AG09319 (cell line): ENCODE measurements around the gene LBX2.

Experiments used
- DNase-seq: peaks from one replicate; pipeline ENCODE4 v3.0.0-alpha.2; 2010; ENCODE audit warnings: low read depth; ENCODE audit errors: extremely low read depth
- CTCF ChIP-seq: IDR thresholded peaks from 2 replicates; pipeline ENCODE4 v1.5.1; 2011; ENCODE audit warnings: low read depth, mild to moderate bottlenecking, inconsistent platforms, low read length, moderate library complexity

Gene LBX2

GRCh38 chr2:74499267-74499939, at the start of gene LBX2:
LBX2 (minus strand) TSS chr2:74499603; CDS start chr2:74499537, 66 bp downstream.
- no peak for TF ChIP-seq CTCF
- DNase-seq = no peak

GRCh38 chr2:74548285-74548899, 49.0 kb upstream of the LBX2 start:
- no peak for TF ChIP-seq CTCF
- DNase-seq = no peak

GRCh38 chr2:74546004-74546403, 46.6 kb upstream of the LBX2 start:
- no peak for TF ChIP-seq CTCF
- no peak for DNase-seq

- TF ChIP-seq CTCF = no peak
- DNase-seq = no peak
Measured at GRCh38 chr2:74544634-74545033, 45.2 kb upstream of the LBX2 start.

GRCh38 chr2:74542978-74543377, 43.6 kb upstream of the LBX2 start:
- no peak for TF ChIP-seq CTCF
- DNase-seq = no peak

- TF ChIP-seq CTCF = no peak
- no peak for DNase-seq
Measured at GRCh38 chr2:74540291-74540690, 40.9 kb upstream of the LBX2 start.

GRCh38 chr2:74538881-74539339, 39.5 kb upstream of the LBX2 start:
- DNase-seq = no peak
- TF ChIP-seq CTCF = no peak
